H1 (cell line): ENCODE measurements around the gene AKR1B1. TPM values are rescaled to one million over a fixed set of nuclear protein-coding genes. Genes with fewer than 3 reads are reported as not detected.

ENCODE experiments used
- CTCF ChIA-PET: fragments of 300-600 bp; sonication (Branson Sonifier 250); formaldehyde crosslinking; loops from one replicate; lab custom pipeline; 2021; ENCODE audit not compliant: partially characterized antibody; lab: Charles Lee
- POLR2A ChIA-PET: fragments of 300-600 bp; sonication (Branson Sonifier 250); formaldehyde crosslinking; loops from one replicate; lab custom pipeline; 2021; ENCODE audit warnings: inconsistent platforms; ENCODE audit not compliant: partially characterized antibody; lab: Charles Lee
- DNase-seq, 2 experiments: peaks; one replicate each; pipeline versions ENCODE4 v3.0.0 to v3.0.0-alpha.2; 2010 to 2022; ENCODE audit warnings: low spot score in 2 of 2, low read depth in 1 of 2, mixed read lengths in 1 of 2
- FAIRE-seq: peaks from 2 replicates; lab custom pipeline; 2011; peaks lifted over from hg19 to GRCh38; lab: Jason Lieb, UNC
- H2AFZ ChIP-seq: 2 replicates; pipeline ENCODE4 v1.8.1; 2012; ENCODE audit warnings: low read length, inconsistent platforms
- H2AK5ac ChIP-seq: 2 replicates; pipeline ENCODE4 v1.6.1; 2013; ENCODE audit warnings: low read depth, low read length
- H2BK120ac ChIP-seq: replicated peaks from 2 replicates; pipeline ENCODE3; 2013; ENCODE audit warnings: low read depth, low read length, inconsistent platforms
- H2BK12ac ChIP-seq: 2 replicates; pipeline ENCODE4 v1.6.1; 2013; ENCODE audit warnings: low read depth, low read length
- H2BK15ac ChIP-seq: 2 replicates; pipeline ENCODE4 v1.6.1; 2013; ENCODE audit warnings: low read length
- H2BK20ac ChIP-seq: 2 replicates; pipeline ENCODE4 v1.6.1; 2013; ENCODE audit warnings: low read length
- H2BK5ac ChIP-seq: 2 replicates; pipeline ENCODE4 v1.6.1; 2013; ENCODE audit warnings: low read depth, low read length
- H3K14ac ChIP-seq: 2 replicates; pipeline ENCODE4 v1.6.1; 2013; ENCODE audit warnings: inconsistent platforms; ENCODE audit not compliant: insufficient read length
- H3K18ac ChIP-seq: 2 replicates; pipeline ENCODE4 v1.6.1; 2013; ENCODE audit warnings: low read length; ENCODE audit errors: extremely low read depth
- H3K23ac ChIP-seq: 2 replicates; pipeline ENCODE4 v1.6.1; 2013; ENCODE audit warnings: inconsistent platforms; ENCODE audit not compliant: insufficient read length
- H3K23me2 ChIP-seq: 2 replicates; pipeline ENCODE4 v1.6.1; 2013; ENCODE audit warnings: low read depth, low read length
- H3K27ac ChIP-seq: 2 replicates; pipeline ENCODE4 v1.6.1; 2011; ENCODE audit warnings: low read depth, low read length, inconsistent platforms
- H3K27me3 ChIP-seq, 4 experiments: replicated peaks in 1 of 4; 1 replicate in 1 of 4; 2 replicates in 3 of 4; pipeline versions ENCODE4 v1.6.1 to v1.8.1; 2011 to 2013; ENCODE audit warnings: low read length in 3 of 4, mild to moderate bottlenecking in 3 of 4, inconsistent platforms in 2 of 4, mixed read lengths in 2 of 4, moderate library complexity in 1 of 4; ENCODE audit not compliant: control insufficient read depth in 3 of 4, insufficient read depth in 3 of 4; ENCODE audit errors: extremely low read depth in 1 of 4
- H3K36me3 ChIP-seq, 4 experiments: 2 replicates each; pipeline versions ENCODE4 v1.6.1 to v1.8.1; 2011 to 2013; ENCODE audit warnings: mild to moderate bottlenecking in 4 of 4, low read length in 3 of 4, moderate library complexity in 2 of 4, control low read depth in 1 of 4, inconsistent platforms in 1 of 4; ENCODE audit not compliant: insufficient read depth in 4 of 4, control insufficient read depth in 2 of 4
- H3K4ac ChIP-seq: replicated peaks from 2 replicates; pipeline ENCODE3; 2013; ENCODE audit warnings: low read length, low read depth, mixed read lengths, inconsistent platforms; ENCODE audit not compliant: insufficient read length
- H3K4me1 ChIP-seq, 4 experiments: replicated peaks in 1 of 4; 1 replicate in 1 of 4; 2 replicates in 3 of 4; pipeline versions ENCODE4 v1.6.1 to v1.8.1; 2011 to 2013; ENCODE audit warnings: low read length in 3 of 4, inconsistent platforms in 2 of 4, mixed read lengths in 1 of 4; ENCODE audit not compliant: insufficient read depth in 4 of 4, control insufficient read depth in 3 of 4
- H3K4me2 ChIP-seq, 2 experiments: 2 replicates each; pipeline versions ENCODE4 v1.6.1 to v1.8.1; 2011 to 2013; ENCODE audit warnings: low read depth in 2 of 2, low read length in 2 of 2, control low read depth in 1 of 2, inconsistent platforms in 1 of 2, mild to moderate bottlenecking in 1 of 2; ENCODE audit not compliant: insufficient read depth in 1 of 2
- H3K4me3 ChIP-seq, 4 experiments: fragments of 200-600, 300-600 bp in 1 of 4; sonication (generic), shearing (Covaris generic), sonication (Bioruptor Twin) in 1 of 4; 2 replicates each; pipeline versions ENCODE4 v1.5.1 to v1.8.1; 2011 to 2016; ENCODE audit warnings: low read length in 4 of 4, low read depth in 3 of 4, control low read depth in 2 of 4, inconsistent platforms in 2 of 4, mild to moderate bottlenecking in 2 of 4, mixed read lengths in 1 of 4, moderate library complexity in 1 of 4; ENCODE audit not compliant: insufficient read depth in 2 of 4; ENCODE audit errors: extremely low read depth in 1 of 4
- H3K56ac ChIP-seq: replicated peaks from 2 replicates; pipeline ENCODE3; 2013; ENCODE audit warnings: low read depth, mild to moderate bottlenecking, mixed read lengths, low read length, inconsistent platforms; ENCODE audit not compliant: insufficient read length
- H3K79me1 ChIP-seq: 2 replicates; pipeline ENCODE4 v1.6.1; 2013; ENCODE audit warnings: low read depth, low read length, control low read depth
- H3K79me2 ChIP-seq, 2 experiments: 2 replicates each; pipeline versions ENCODE4 v1.6.1 to v1.8.1; 2012 to 2013; ENCODE audit warnings: low read length in 2 of 2, mild to moderate bottlenecking in 2 of 2, inconsistent platforms in 1 of 2; ENCODE audit not compliant: insufficient read depth in 2 of 2, control insufficient read depth in 1 of 2
- H3K9ac ChIP-seq, 4 experiments: replicated peaks in 1 of 4; 1 replicate in 1 of 4; 2 replicates in 3 of 4; pipeline versions ENCODE4 v1.6.1 to v1.8.1; 2011 to 2013; ENCODE audit warnings: low read depth in 3 of 4, low read length in 3 of 4, control low read depth in 2 of 4, mild to moderate bottlenecking in 2 of 4, moderate library complexity in 2 of 4, inconsistent platforms in 1 of 4; ENCODE audit errors: extremely low read depth in 1 of 4
- H3K9me3 ChIP-seq, 2 experiments: 2 replicates each; pipeline versions ENCODE4 v1.6.1 to v1.8.1; 2012 to 2013; ENCODE audit warnings: mild to moderate bottlenecking in 2 of 2, moderate library complexity in 2 of 2, control low read depth in 1 of 2, inconsistent platforms in 1 of 2, low read depth in 1 of 2, low read length in 1 of 2, mixed read lengths in 1 of 2; ENCODE audit not compliant: insufficient read depth in 2 of 2
- H4K20me1 ChIP-seq, 2 experiments: replicated peaks in 1 of 2; 2 replicates each; pipeline versions ENCODE3 to v1.8.1; 2011 to 2013; ENCODE audit warnings: inconsistent platforms in 2 of 2, low read length in 2 of 2, mild to moderate bottlenecking in 1 of 2; ENCODE audit not compliant: insufficient read depth in 2 of 2, control insufficient read depth in 1 of 2
- H4K5ac ChIP-seq: 2 replicates; pipeline ENCODE4 v1.6.1; 2013; ENCODE audit warnings: low read length, low read depth, mixed read lengths, inconsistent platforms; ENCODE audit not compliant: insufficient read length
- H4K8ac ChIP-seq: 2 replicates; pipeline ENCODE4 v1.8.0; 2013; ENCODE audit warnings: mild to moderate bottlenecking, moderate library complexity, low read length, inconsistent platforms; ENCODE audit not compliant: insufficient read depth; ENCODE audit errors: extremely low read depth
- H4K91ac ChIP-seq: replicated peaks from 2 replicates; pipeline ENCODE3; 2013; ENCODE audit warnings: low read length, mixed read lengths, inconsistent platforms; ENCODE audit not compliant: insufficient read length
- BCL11A ChIP-seq, 2 experiments: IDR thresholded peaks; one replicate each; pipeline ENCODE4 v1.6.1; 2011; ENCODE audit warnings: low read depth in 2 of 2, low read length in 2 of 2, mild to moderate bottlenecking in 2 of 2
- CEBPB ChIP-seq: IDR thresholded peaks from 2 replicates; pipeline ENCODE4 v1.6.1; 2012; ENCODE audit warnings: low read depth, low read length
- CREB1 ChIP-seq: IDR thresholded peaks from 2 replicates; pipeline ENCODE4 v1.6.1; 2012; ENCODE audit warnings: inconsistent platforms
- E2F6 ChIP-seq: IDR thresholded peaks from 2 replicates; pipeline ENCODE4 v1.6.1; 2012; ENCODE audit warnings: inconsistent platforms
- HDAC6 ChIP-seq: IDR thresholded peaks from one replicate; pipeline ENCODE4 v1.7.1; 2012; ENCODE audit warnings: low read depth, mild to moderate bottlenecking, inconsistent platforms, low read length, moderate library complexity
- JUN ChIP-seq: IDR thresholded peaks from 2 replicates; pipeline ENCODE4 v1.6.1; 2011; ENCODE audit warnings: low read depth, mild to moderate bottlenecking, improper control_type of control experiment, low read length
- JUND ChIP-seq: IDR thresholded peaks from 2 replicates; pipeline ENCODE4 v1.6.1; 2011; ENCODE audit warnings: mild to moderate bottlenecking, improper control_type of control experiment, low read length
- KDM1A ChIP-seq: fragments of 200-600, 300-600 bp; sonication (generic); IDR thresholded peaks from 2 replicates; pipeline ENCODE4 v1.7.1; 2016; ENCODE audit warnings: mild to moderate bottlenecking, low read length, borderline replicate concordance
- NANOG ChIP-seq: IDR thresholded peaks from 2 replicates; pipeline ENCODE4 v1.6.1; 2011; ENCODE audit warnings: low read length, low read depth, mild to moderate bottlenecking, inconsistent platforms; ENCODE audit not compliant: insufficient read depth, poor library complexity, severe bottlenecking
- PHF8 ChIP-seq: fragments of 200-600 bp; sonication (generic); conservative IDR thresholded peaks from 2 replicates; pipeline ENCODE4 v1.7.1; 2012; ENCODE audit warnings: low read depth, mild to moderate bottlenecking, inconsistent platforms, low read length, moderate library complexity
- RXRA ChIP-seq: IDR thresholded peaks from 2 replicates; pipeline ENCODE4 v1.6.1; 2011; ENCODE audit warnings: low read depth, mild to moderate bottlenecking, low read length, moderate library complexity; ENCODE audit not compliant: insufficient read depth
- WGBS, 2 experiments: shearing (Covaris generic) in 1 of 2; methylation state at CpG; one replicate each; pipeline versions ENCODE4 v1.1.6 to v1.1.7; 2013 to 2015; ENCODE audit warnings: low lambda C conversion rate in 2 of 2, mixed read lengths in 2 of 2, inconsistent platforms in 1 of 2, low coverage in 1 of 2, missing lambda C conversion rate in 1 of 2; ENCODE audit not compliant: insufficient replicate concordance in 2 of 2, insufficient coverage in 1 of 2, insufficient read length in 1 of 2; ENCODE audit errors: extremely low coverage in 1 of 2, missing lambda C conversion rate in 1 of 2; 5-methylcytosine and 5-hydroxymethylcytosine counted together
- polyA plus RNA-seq, 7 experiments: library from polyadenylated mRNA; depleted of rRNA in 3 of 7; stranded (reverse) in 5 of 7; unstranded in 2 of 7; fragments of >200 nt in 5 of 7; fragments of 200-250 nt in 2 of 7; gene quantifications; 1 replicate in 5 of 7; 2 replicates in 1 of 7; 4 replicates in 1 of 7; pipeline versions ENCODE4 v1.2.1 to v1.2.3, GENCODE V29; 2011 to 2013; ENCODE audit warnings: missing spikeins in 2 of 7, mixed read lengths in 2 of 7
- total RNA-seq: library from RNA; stranded (reverse); fragmentation: NEBNext Ultra II Directional; extraction: Animal tissue kit (Norgen Biotek cat#: 25700); gene quantifications from 2 replicates; pipeline ENCODE4 v1.2.1, GENCODE V29; 2021

The AKR1B1 gene
- total and polyA plus RNA-seq, 2 of the 8 experiments (the other 6 are each of a cell fraction or from before 2014, with no cell fraction given), result 195 to 273 TPM

DNA sequence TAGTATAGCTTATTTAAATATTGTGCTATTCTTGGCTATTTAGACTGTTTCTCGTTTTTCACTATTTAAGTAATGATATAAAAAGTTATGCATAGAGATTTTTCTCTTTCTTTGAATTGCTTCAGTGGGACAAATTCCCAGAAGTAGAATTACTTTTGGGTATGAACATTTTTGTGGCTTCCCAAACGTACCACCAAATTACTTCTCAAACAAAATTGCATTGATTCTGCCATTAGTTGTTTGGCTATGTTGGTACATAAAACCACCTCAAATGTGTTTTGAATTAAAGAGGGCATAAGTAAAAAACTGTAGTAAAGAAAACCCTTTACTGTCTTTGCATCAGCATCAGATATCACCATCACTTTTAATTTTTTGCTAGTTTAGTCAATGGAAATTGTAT is 31.0 kb downstream of the AKR1B1 start:
- Histone ChIP-seq H2BK20ac (no peak overlapping the region), H4K20me1 (no peaks in the 10 kb centered on the region), H3K4me2 (no peak overlapping the region), H3K4me3 (no peak overlapping the region), H2BK15ac (no peak overlapping the region), H3K4ac (no peak overlapping the region), H3K14ac (no peak overlapping the region), H3K36me3 (no peaks in the 10 kb centered on the region), H3K23ac (no peak overlapping the region), H3K23me2 (no peaks in the 10 kb centered on the region; the same call in 1 of the 2 replicates), H3K79me2 (no peaks in the 10 kb centered on the region), H4K91ac (no peak overlapping the region), H2AFZ (no peak overlapping the region), H3K4me1 (peaks cover 0 to 1% (median under 1%) of the 10 kb centered on the region in 4 experiments; a peak in 1 of 7 replicates), H3K79me1 (no peaks in the 10 kb centered on the region), H3K9me3 (no peaks in the 10 kb centered on the region), H3K56ac (no peak overlapping the region), H3K27me3 (no peaks in the 10 kb centered on the region; a peak in 2 of 7 replicates), H3K18ac (no peak overlapping the region), H4K8ac (no peak overlapping the region), H2BK12ac (no peak overlapping the region), H2AK5ac (no peak overlapping the region), H4K5ac (no peak overlapping the region), H3K9ac (no peak overlapping the region), H2BK120ac (no peak overlapping the region), H2BK5ac (no peak overlapping the region), H3K27ac (no peak overlapping the region)
- no peak for TF ChIP-seq BCL11A (IDR thresholded peaks at IDR 0.05; ENCODE audit: low read depth in 2 of 2, low read length in 2 of 2)
- TF ChIP-seq NANOG, result no peak
- no peak for TF ChIP-seq KDM1A
- TF ChIP-seq RXRA, result no peak
- TF ChIP-seq HDAC6, result no peak
- TF ChIP-seq CEBPB, result no peak
- no peak for TF ChIP-seq CREB1
- TF ChIP-seq JUND, result no peak
- no peak for TF ChIP-seq JUN
- TF ChIP-seq PHF8, result no peak
- no peak for TF ChIP-seq E2F6
- ChIA-PET POLR2A (no interaction called here), CTCF (interaction anchor here (2.6 kb wide), 1 partner anchor 70 kb away, joined by 7 read pairs; no protein-coding TSS in a partner anchor)
- FAIRE-seq (no peak), DNase-seq (no peak)
- 85% methylated on average over 2 of the region's 2 CpGs; no CpG with 5 or more reads in 1 of the 2 experiments for WGBS, 2 experiments
